Stimulated activated CD4-positive, alpha-beta T cell treated with anti-CD3 and anti-CD28 coated beads, TNF-alpha, amount 100 ng/mL, for 24 hours (primary cell): ENCODE measurements around the gene CNGA3.

Source experiments
- DNase-seq, 3 experiments: peaks; one replicate each; pipeline ENCODE4 v3.0.0-alpha.2; 2020; ENCODE audit warnings: low read depth in 3 of 3

CNGA3 gene

DNA sequence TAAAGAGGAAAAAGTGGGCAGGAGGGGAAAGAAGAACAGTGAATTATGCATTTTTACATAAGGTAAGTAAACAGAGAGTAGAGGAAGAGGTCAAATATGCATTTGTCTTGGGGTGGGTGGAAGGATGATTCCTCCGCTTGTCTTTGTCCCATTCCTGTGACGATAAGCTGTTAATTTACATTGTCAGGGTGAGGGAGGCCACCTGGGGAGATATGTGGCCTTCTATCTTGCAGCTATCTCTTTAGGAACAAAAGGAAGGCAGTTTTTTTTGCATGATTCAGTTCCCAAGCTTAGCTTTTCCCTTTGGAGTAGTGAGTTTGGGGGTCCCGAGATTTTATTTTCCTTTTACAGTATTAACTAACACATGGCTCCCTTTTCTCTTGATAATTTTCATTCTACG is 96.2 kb downstream of the CNGA3 start:
- DNase-seq = no peak

DNA sequence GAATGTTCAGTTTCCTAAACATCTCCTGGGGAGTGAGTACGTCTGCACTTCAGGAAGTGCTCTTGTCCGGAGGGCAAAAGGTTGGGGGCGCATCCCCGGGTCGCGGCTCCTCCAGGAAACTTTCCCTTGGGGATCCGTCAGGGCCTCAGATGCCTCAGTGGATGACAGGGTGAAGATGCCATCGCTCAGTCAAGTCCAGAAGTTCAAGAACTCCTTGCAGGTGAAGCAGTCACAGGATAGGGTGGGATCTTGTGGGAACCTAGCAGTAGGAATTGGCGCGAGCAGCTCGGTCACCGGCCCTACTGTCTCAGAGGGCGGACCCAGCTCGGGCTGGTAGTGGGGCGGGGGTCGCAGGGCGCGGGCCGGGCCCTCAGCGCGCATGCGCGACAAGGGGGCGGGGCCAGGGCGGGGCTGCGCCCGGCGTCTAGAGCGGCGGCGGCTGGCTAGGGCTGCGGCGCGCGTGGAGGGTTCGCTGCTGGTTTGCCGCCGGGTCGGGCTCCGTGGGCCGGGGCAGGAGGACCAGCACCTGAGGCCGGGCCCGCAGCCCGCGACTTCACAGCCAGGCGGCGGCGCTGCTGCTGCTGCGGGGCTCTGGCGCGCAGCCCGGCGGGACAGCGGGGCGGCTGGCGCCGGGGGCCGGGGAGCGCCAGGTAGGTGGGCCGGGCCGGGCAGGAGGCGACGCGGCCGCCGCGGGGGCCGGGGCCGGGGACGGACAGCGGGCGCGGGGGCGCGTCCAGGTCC is 98.3 kb downstream of the CNGA3 start, which contains the start of gene INPP4A:
TSS of gene INPP4A (plus strand) at position 423 of the 741 bp plus-strand sequence. CDS start 75,191 bp downstream, outside the sequence.
- peak; percentile 56 to 74 (median 62) for DNase-seq

- DNase-seq = no peak
These were observed 99.0 kb downstream of the CNGA3 start for GRCh38 chr2:98445177-98445682.

GRCh38 chr2:98445683-98446581 is 99.7 kb downstream of the CNGA3 start:
- peak in 1 of 3 experiments; percentile 28 for DNase-seq

DNA sequence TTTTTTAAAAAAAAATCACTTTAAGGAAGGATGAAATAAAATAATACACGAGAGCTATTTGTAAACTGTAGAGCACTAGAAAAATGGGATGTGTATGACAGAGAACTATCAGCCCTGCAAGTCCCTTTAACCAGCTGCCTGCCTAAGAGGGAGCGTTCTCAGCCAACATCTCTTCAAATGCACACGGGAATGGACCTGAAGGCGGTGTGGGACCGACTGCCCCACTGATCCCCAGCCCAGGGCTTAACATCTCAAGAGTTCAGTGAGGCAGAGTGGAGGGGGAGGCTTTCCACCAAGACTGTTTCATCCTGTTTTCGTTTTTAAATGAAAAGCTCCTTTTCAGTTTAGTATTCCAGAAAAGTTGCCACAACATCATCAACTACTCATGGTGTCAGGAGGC is 100.6 kb downstream of the CNGA3 start:
- DNase-seq = no peak
